T-cell (primary cell): ENCODE measurements around the gene C1QTNF7. TPM values are rescaled to one million over a fixed set of nuclear protein-coding genes. Genes with fewer than 3 reads are reported as not detected.

Experiments used
- ATAC-seq, 4 experiments: fragments of 200-7000 bp in 3 of 4; fragments of 150-1000 bp in 1 of 4; cut with Tn5 transposase; replicated peaks in 1 of 4; 1 replicate in 3 of 4; 2 replicates in 1 of 4; pipeline ENCODE4 v1.10.0; 2021; ENCODE audit warnings: moderate library complexity in 3 of 4, mild to moderate bottlenecking in 2 of 4, moderate number of reproducible peaks in 1 of 4
- CTCF ChIA-PET, 2 donors: fragments of 300-600 bp; sonication (Branson Sonifier 250); formaldehyde crosslinking; loops; one replicate each; lab custom pipeline; 2022; ENCODE audit warnings: antibody characterized with exemption in 2 of 2; lab: Charles Lee
- POLR2A ChIA-PET, 2 donors: fragments of 300-600 bp; sonication (Branson Sonifier 250); formaldehyde crosslinking; loops; one replicate each; lab custom pipeline; 2022; ENCODE audit warnings: antibody characterized with exemption in 2 of 2; lab: Charles Lee
- DNase-seq, 35 experiments: peaks; one replicate each; pipeline versions ENCODE4 v3.0.0 to v3.0.0-alpha.2; 2013 to 2023
- H3K27ac ChIP-seq: one replicate; pipeline ENCODE4 v1.5.1; 2013; ENCODE audit warnings: low read length
- H3K27me3 ChIP-seq, 2 experiments: replicated peaks in 1 of 2; 1 replicate in 1 of 2; 2 replicates in 1 of 2; pipeline versions ENCODE4 v1.6.1 to v1.7.0; 2013; ENCODE audit warnings: low read length in 1 of 2, mixed read lengths in 1 of 2; ENCODE audit not compliant: control insufficient read depth in 2 of 2, insufficient read depth in 2 of 2; ENCODE audit errors: extremely low read depth in 1 of 2
- H3K36me3 ChIP-seq, 2 donors: 1 replicate in 1 of 2; 2 replicates in 1 of 2; pipeline versions ENCODE4 v1.6.1 to v1.7.0; 2013; ENCODE audit warnings: low read length in 1 of 2; ENCODE audit not compliant: control insufficient read depth in 2 of 2, insufficient read depth in 1 of 2; ENCODE audit errors: extremely low read depth in 1 of 2
- H3K4me1 ChIP-seq, 2 experiments: 1 replicate in 1 of 2; 2 replicates in 1 of 2; pipeline versions ENCODE4 v1.6.1 to v1.7.0; 2013; ENCODE audit warnings: low read length in 2 of 2, mixed read lengths in 1 of 2; ENCODE audit not compliant: insufficient read depth in 2 of 2, control insufficient read depth in 1 of 2; ENCODE audit errors: extremely low read depth in 1 of 2
- H3K4me3 ChIP-seq, 2 donors: 1 replicate in 1 of 2; 2 replicates in 1 of 2; pipeline versions ENCODE4 v1.5.1 to v1.7.0; 2013; ENCODE audit warnings: mild to moderate bottlenecking in 2 of 2, low read length in 1 of 2, moderate library complexity in 1 of 2; ENCODE audit not compliant: control insufficient read depth in 1 of 2; ENCODE audit errors: extremely low read depth in 1 of 2
- H3K9me3 ChIP-seq: 2 replicates; pipeline ENCODE4 v1.7.0; 2013
- H3K27ac Mint-ChIP-seq, 2 donors: one replicate each; pipeline ENCODE4 v1.8.0; 2020 to 2021; ENCODE audit warnings: mild to moderate bottlenecking in 2 of 2, mixed read lengths in 2 of 2
- H3K27me3 Mint-ChIP-seq, 2 donors: one replicate each; pipeline ENCODE4 v1.8.0; 2021 to 2022; ENCODE audit warnings: mixed read lengths in 2 of 2
- H3K36me3 Mint-ChIP-seq: one replicate; pipeline ENCODE4 v1.8.0; 2021; ENCODE audit warnings: mixed read lengths
- H3K4me1 Mint-ChIP-seq, 3 donors: one replicate each; pipeline ENCODE4 v1.8.0; 2020 to 2022; ENCODE audit warnings: mixed read lengths in 3 of 3, mild to moderate bottlenecking in 1 of 3
- H3K4me3 Mint-ChIP-seq, 3 donors: one replicate each; pipeline ENCODE4 v1.8.0; 2020 to 2022; ENCODE audit warnings: mild to moderate bottlenecking in 3 of 3, mixed read lengths in 3 of 3, moderate library complexity in 3 of 3
- H3K9me3 Mint-ChIP-seq, 3 donors: one replicate each; pipeline ENCODE4 v1.8.0; 2020 to 2022; ENCODE audit warnings: mixed read lengths in 3 of 3
- WGBS: methylation state at CpG from one replicate; pipeline ENCODE4 v1.1.5; 2013; ENCODE audit warnings: missing lambda C conversion rate; ENCODE audit not compliant: insufficient coverage; 5-methylcytosine and 5-hydroxymethylcytosine counted together
- total RNA-seq, 35 experiments: library from RNA in 6 of 35; stranded (reverse) in 6 of 35; fragments of 120-200 nt in 1 of 35; gene quantifications; one replicate each; pipeline versions ENCODE4 v1.2.1 to v1.2.4 and lab custom pipeline; 2013 to 2026

Gene C1QTNF7
- total RNA-seq, 5 donors from 2014 or later (not counting 1 experiment from before 2014, with no cell fraction given) = not detected

DNA sequence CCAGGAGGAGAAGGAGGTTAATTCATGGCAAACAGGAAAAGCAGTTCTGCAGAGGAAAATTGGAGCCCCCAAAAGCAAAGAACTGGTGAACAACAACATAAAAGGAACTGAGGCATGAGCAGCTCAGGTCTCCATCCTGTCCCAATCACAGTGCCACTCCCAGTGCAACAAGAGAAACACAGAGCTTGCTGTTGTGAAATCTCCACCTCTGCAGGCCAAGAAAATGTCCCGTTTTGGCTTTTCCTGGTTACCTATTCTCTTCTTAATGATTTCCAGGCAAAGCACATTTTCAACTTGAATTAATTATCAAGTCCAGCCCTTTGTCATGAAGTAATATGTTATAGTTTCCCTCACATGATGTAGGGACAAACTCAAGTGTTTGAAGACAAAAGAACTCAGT lies 778 bp downstream of the C1QTNF7 start:
- H3K4me1 Mint-ChIP-seq = peaks cover 4 to 15% (median 6%) of the 10 kb centered on the region in 3 donors
- no CpG with 5 or more reads among the region's 1 CpG for WGBS
- Histone ChIP-seq H3K9me3 (no peaks in the 10 kb centered on the region), H3K4me3 (no peak overlapping the region), H3K4me1 (no peaks in the 10 kb centered on the region), H3K27me3 (no peaks in the 10 kb centered on the region), H3K36me3 (no peaks in the 10 kb centered on the region), H3K27ac (no peak overlapping the region)
- ATAC-seq (no peak), DNase-seq (no peak)
- no peak overlapping the region for H3K27ac Mint-ChIP-seq
- no peaks in the 10 kb centered on the region for H3K36me3 Mint-ChIP-seq
- ChIA-PET POLR2A (no interaction called here), CTCF (no interaction called here)
- peaks cover 0 to 1% of the 10 kb centered on the region in 2 donors for H3K27me3 Mint-ChIP-seq
- H3K9me3 Mint-ChIP-seq = no peaks in the 10 kb centered on the region
- H3K4me3 Mint-ChIP-seq = no peak overlapping the region

DNA sequence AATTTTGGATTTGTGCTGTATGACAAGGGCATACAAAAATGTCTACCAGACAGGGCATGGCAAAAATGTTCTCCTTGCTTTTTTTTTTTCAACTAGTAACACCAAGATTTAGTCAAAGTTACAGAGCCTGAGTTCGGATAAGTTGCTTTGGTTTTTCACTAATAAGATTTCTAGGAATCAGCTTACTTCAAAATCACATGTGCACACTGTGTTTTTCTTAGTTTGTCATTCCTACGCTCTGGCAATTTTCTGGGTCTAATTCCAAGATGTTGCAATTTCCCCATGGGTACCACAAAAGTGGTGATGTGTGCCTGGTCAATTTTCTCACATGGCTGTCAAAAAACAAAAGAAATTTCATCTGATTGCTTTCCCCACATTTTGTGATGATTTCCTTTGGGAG lies 6.3 kb downstream of the C1QTNF7 start:
- H3K36me3 Mint-ChIP-seq = no peaks in the 10 kb centered on the region
- no CpG with 5 or more reads among the region's 2 CpGs for WGBS
- no peak for ATAC-seq
- no peaks in the 10 kb centered on the region for H3K9me3 Mint-ChIP-seq
- H3K4me3 Mint-ChIP-seq = no peak overlapping the region
- H3K4me1 ChIP-seq = no peaks in the 10 kb centered on the region
- H3K4me3 ChIP-seq = no peak overlapping the region
- no peak overlapping the region for H3K27ac ChIP-seq
- ChIA-PET POLR2A (interaction anchor here in 1 of 2 donors (0.7 kb wide), 1 partner anchor 210 kb away, joined by 3 read pairs; no protein-coding TSS in a partner anchor), CTCF (no interaction called here)
- H3K27ac Mint-ChIP-seq = no peak overlapping the region
- DNase-seq = no peak
- no peaks in the 10 kb centered on the region for H3K9me3 ChIP-seq
- no peaks in the 10 kb centered on the region for H3K4me1 Mint-ChIP-seq
- H3K27me3 Mint-ChIP-seq = no peaks in the 10 kb centered on the region
- no peaks in the 10 kb centered on the region for H3K27me3 ChIP-seq
- no peaks in the 10 kb centered on the region for H3K36me3 ChIP-seq

DNA sequence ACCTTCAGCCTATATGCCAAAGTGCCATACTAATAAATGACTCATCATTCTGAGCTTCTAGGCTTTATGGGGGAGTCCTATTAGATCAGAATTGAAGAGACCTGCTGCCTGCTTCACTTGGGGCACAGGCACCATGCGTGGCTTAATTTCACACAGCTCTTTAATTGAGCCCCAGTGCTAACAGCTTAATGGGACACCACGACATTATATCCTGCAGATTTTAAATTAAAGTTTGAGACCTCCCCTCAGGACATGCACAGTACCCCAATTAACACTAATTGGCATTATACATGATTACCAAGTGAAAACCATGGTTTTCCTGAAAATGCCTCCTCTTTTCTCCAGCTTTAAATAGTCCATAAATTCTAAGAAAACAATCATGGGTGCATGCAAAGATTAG lies 6.8 kb downstream of the C1QTNF7 start:
- H3K4me3 ChIP-seq = no peak overlapping the region
- H3K4me1 ChIP-seq = no peaks in the 10 kb centered on the region
- POLR2A ChIA-PET = no interaction called here
- Mint-ChIP-seq H3K4me3 (no peak overlapping the region), H3K4me1 (no peaks in the 10 kb centered on the region), H3K36me3 (no peaks in the 10 kb centered on the region), H3K9me3 (no peaks in the 10 kb centered on the region), H3K27ac (no peak overlapping the region), H3K27me3 (no peaks in the 10 kb centered on the region)
- no peaks in the 10 kb centered on the region for H3K9me3 ChIP-seq
- no peak for ATAC-seq
- no peaks in the 10 kb centered on the region for H3K36me3 ChIP-seq
- CTCF ChIA-PET = no interaction called here
- no peak for DNase-seq
- 78% methylated on average over 2 of the region's 2 CpGs for WGBS
- H3K27me3 ChIP-seq = no peaks in the 10 kb centered on the region
- no peak overlapping the region for H3K27ac ChIP-seq

DNA sequence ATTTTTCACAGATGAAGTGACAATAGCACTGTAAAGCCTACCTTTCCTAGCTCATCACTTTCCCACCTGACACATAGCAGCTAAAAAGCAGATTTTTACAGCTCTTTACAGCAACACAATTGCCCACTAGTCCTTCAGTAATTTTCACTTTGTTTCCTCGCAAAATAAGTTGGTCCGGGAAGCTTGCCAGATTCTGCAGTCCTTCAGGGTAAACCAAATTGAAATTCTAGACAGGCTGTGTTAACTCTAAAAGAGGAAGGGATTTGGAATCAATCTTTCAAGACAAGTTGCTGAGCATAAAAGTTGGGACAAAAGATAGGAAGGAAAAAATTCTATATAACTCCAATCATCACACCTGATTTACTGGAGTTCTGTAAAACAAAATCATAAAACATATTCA lies 8.7 kb downstream of the C1QTNF7 start:
- no peaks in the 10 kb centered on the region for H3K4me1 ChIP-seq
- Mint-ChIP-seq H3K27ac (no peak overlapping the region), H3K9me3 (no peaks in the 10 kb centered on the region), H3K36me3 (no peaks in the 10 kb centered on the region), H3K27me3 (no peaks in the 10 kb centered on the region), H3K4me1 (no peaks in the 10 kb centered on the region), H3K4me3 (no peak overlapping the region)
- H3K27ac ChIP-seq = no peak overlapping the region
- no peaks in the 10 kb centered on the region for H3K9me3 ChIP-seq
- H3K36me3 ChIP-seq = no peaks in the 10 kb centered on the region
- ATAC-seq (no peak), DNase-seq (no peak)
- H3K4me3 ChIP-seq = no peak overlapping the region
- ChIA-PET CTCF (interaction anchor here in 1 of 2 donors (1.1 kb wide), 1 partner anchor 42 kb away, joined by 3 read pairs; no protein-coding TSS in a partner anchor), POLR2A (no interaction called here)
- no peaks in the 10 kb centered on the region for H3K27me3 ChIP-seq
- 80% methylated on average over 1 of the region's 2 CpGs for WGBS

DNA sequence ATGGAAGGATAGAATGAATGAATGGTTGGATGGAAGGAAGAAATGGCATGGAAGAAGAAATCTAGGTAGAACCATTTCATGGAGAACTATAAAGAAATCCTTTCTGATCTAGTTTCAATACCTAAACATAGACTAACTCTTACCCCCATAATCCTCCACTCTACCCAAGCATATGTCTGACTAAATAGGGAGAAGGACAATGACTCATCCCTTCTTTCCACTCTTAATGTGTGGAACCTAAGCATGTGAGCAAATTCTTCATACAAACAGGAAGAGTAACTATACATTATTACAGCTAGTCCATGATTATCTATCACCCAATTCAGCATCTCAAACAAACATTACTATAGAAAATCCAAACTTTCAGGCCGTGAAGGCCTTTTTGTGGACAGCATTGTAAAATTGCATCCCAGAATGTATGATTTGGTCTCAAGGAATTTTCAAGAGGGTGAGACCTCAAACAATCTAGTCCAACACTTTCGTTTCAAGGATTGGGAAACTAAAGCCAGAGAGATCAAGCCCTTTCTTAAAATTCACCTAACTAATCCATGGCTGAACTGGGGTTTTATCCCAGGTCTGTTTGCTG lies 11.2 kb downstream of the C1QTNF7 start:
- Mint-ChIP-seq H3K27ac (no peak overlapping the region), H3K36me3 (peaks cover 7% of the 10 kb centered on the region), H3K4me1 (no peaks in the 10 kb centered on the region), H3K4me3 (no peak overlapping the region), H3K27me3 (no peaks in the 10 kb centered on the region), H3K9me3 (no peaks in the 10 kb centered on the region)
- Histone ChIP-seq H3K36me3 (no peaks in the 10 kb centered on the region), H3K4me3 (no peak overlapping the region), H3K9me3 (no peaks in the 10 kb centered on the region), H3K27me3 (no peaks in the 10 kb centered on the region), H3K27ac (no peak overlapping the region), H3K4me1 (no peaks in the 10 kb centered on the region)
- DNase-seq = no peak
- CTCF ChIA-PET = no interaction called here
- POLR2A ChIA-PET = no interaction called here
- no CpG with 5 or more reads among the region's 2 CpGs for WGBS
- no peak for ATAC-seq

DNA sequence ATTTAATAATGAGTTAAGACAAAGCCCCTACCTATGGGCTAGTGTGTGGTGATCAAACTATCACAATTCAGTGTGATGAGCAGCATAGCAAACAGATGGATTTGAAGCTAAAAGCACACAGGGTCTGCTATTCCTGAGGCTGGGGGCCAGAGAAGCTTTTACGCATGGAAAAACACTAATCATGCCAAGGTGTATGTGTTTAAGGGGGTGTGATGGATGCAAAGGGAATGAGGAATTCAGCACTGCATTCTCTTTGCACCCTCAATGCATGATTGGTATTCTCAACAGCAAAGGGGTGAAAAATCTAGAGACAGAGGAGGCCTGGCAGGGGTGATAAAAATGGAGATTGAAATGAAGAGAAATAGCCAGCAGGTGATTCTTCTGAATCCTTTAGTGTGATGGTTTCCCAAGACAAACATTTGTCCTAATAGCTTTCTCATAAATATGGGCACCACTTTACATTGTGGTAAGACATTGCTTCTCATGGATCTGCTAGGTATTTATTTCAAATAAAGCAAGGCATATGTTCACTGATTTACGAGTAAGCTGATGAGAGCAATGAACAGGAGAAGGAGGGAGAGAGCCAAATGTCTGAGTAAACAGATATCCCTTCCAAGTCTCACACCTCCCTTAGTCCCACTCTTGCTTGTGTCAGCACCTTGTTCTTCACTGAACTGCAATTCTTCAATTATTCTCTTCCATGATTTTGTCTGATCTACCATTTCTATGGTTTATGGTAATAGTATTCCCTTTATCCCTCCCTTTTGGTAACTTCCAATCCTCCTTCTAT lies 15.7 kb downstream of the C1QTNF7 start:
- H3K27me3 Mint-ChIP-seq = peaks cover 0 to 1% of the 10 kb centered on the region in 2 donors
- no peaks in the 10 kb centered on the region for H3K36me3 ChIP-seq
- no CpG with 5 or more reads among the region's 2 CpGs for WGBS
- peaks cover 0 to 2% of the 10 kb centered on the region in 2 experiments for H3K4me1 ChIP-seq
- H3K4me3 Mint-ChIP-seq = no peak overlapping the region
- ChIA-PET CTCF (interaction anchor here in 1 of 2 donors (0.5 kb wide), 1 partner anchor 9 kb away, joined by 3 read pairs; no protein-coding TSS in a partner anchor), POLR2A (interaction anchor here in 1 of 2 donors (0.6 kb wide), 1 partner anchor 1655 kb away, joined by 4 read pairs; no protein-coding TSS in a partner anchor)
- ATAC-seq = no peak
- H3K4me1 Mint-ChIP-seq = peaks cover 8 to 11% (median 11%) of the 10 kb centered on the region in 3 donors
- DNase-seq = no peak
- H3K9me3 ChIP-seq = no peaks in the 10 kb centered on the region
- no peak overlapping the region for H3K27ac ChIP-seq
- no peak overlapping the region for H3K4me3 ChIP-seq
- H3K27ac Mint-ChIP-seq = no peak overlapping the region
- peaks cover 13% of the 10 kb centered on the region for H3K36me3 Mint-ChIP-seq
- H3K9me3 Mint-ChIP-seq = no peaks in the 10 kb centered on the region
- H3K27me3 ChIP-seq = no peaks in the 10 kb centered on the region
